ENCODE results near the gene ITPKA. TPM values are rescaled to one million over a fixed set of nuclear protein-coding genes. Genes with fewer than 3 reads are reported as not detected.

The ITPKA gene
- total RNA-seq, 1 experiment from 2014 or later = 16.2 TPM

DNA sequence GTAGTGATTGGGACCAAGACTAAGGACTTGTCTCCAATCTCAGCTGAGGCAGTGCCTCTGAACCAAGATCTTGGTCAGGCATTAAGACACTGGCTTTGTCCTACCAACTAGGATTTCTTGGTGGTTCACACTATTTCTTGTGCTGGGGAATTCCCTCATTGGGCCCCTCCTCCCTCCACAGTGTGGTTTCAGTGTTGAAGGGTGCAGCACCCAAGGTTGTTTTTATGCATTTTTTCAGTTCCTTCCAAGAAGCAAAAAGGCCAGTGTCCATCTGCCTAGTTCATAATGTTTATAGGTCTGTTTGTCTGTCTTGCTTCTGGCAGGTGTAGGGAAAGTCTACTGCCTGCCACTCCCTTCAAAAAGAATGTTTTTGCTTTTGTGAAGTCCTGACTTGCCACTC is 10.6 kb upstream of the ITPKA start:
- Histone ChIP-seq H3K4me3 (ENCODE audit: low read depth, low read length) (no peak overlapping the region), H3K4me1 (peaks cover 14% of the 10 kb centered on the region), H3K36me3 (ENCODE audit: control insufficient read depth, insufficient read depth, low read length) (no peaks in the 10 kb centered on the region; the same call in none of the 2 replicates), H3K9me3 (no peaks in the 10 kb centered on the region), H3K27me3 (replicated peaks; ENCODE audit: control insufficient read depth, insufficient read depth, low read length) (no peaks in the 10 kb centered on the region)
- peaks cover 49% of the 10 kb centered on the region for H3K36me3 Mint-ChIP-seq (ENCODE audit: insufficient read depth, unreplicated experiment)
- no peaks in the 10 kb centered on the region for H3K27me3 Mint-ChIP-seq (ENCODE audit: insufficient read depth, unreplicated experiment)
- no peak overlapping the region for H3K27ac Mint-ChIP-seq (ENCODE audit: unreplicated experiment)
- no TSS peak for BruUV-seq (replicated peaks)
- intact Hi-C loops (cut with micrococcal nuclease; ENCODE audit: unreplicated experiment) = no loop called here
- no peak for DNase-seq
- no peak overlapping the region for H3K4me3 Mint-ChIP-seq (ENCODE audit: unreplicated experiment)
- ChIA-PET POLR2A (interaction anchor here (0.6 kb wide), 1 partner anchor 677 kb away, joined by 4 read pairs; no protein-coding TSS in a partner anchor), CTCF (no interaction called here)
- TF ChIP-seq, protein P1, sequence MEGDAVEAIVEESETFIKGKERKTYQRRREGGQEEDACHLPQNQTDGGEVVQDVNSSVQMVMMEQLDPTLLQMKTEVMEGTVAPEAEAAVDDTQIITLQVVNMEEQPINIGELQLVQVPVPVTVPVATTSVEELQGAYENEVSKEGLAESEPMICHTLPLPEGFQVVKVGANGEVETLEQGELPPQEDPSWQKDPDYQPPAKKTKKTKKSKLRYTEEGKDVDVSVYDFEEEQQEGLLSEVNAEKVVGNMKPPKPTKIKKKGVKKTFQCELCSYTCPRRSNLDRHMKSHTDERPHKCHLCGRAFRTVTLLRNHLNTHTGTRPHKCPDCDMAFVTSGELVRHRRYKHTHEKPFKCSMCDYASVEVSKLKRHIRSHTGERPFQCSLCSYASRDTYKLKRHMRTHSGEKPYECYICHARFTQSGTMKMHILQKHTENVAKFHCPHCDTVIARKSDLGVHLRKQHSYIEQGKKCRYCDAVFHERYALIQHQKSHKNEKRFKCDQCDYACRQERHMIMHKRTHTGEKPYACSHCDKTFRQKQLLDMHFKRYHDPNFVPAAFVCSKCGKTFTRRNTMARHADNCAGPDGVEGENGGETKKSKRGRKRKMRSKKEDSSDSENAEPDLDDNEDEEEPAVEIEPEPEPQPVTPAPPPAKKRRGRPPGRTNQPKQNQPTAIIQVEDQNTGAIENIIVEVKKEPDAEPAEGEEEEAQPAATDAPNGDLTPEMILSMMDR (IDR thresholded peaks at IDR 0.05; ENCODE audit: insufficient read depth in 1 of 2, low read depth in 1 of 2, low read length in 1 of 2, severe bottlenecking in 1 of 2, unreplicated experiment in 1 of 2) = no peak
- no peaks in the 10 kb centered on the region for H3K4me1 Mint-ChIP-seq (ENCODE audit: low read depth, unreplicated experiment)
- no peaks in the 10 kb centered on the region for H3K9me3 Mint-ChIP-seq (ENCODE audit: unreplicated experiment)

DNA sequence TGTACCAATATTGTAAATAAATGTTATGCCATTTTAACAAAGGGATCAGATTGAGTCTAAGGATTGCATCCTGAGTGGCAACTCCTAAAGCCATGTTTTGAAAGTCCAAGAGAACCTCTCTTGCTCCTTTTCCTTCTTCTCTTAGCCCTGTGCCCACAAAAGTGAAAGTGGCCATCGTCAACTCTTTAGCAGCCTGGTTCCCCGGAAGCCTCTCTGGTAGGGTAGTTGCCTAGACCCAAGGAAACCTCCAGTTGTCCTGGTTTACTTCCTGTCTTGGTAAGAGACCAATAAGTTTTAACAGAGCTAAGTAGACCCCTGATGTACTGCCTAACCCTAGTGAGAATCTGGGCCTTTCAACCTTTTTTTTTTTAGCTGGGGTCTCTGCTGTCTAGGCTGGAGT is 10.2 kb upstream of the ITPKA start:
- H3K9me3 ChIP-seq = no peaks in the 10 kb centered on the region
- no peak overlapping the region for H3K4me3 ChIP-seq (ENCODE audit: low read depth, low read length)
- TF ChIP-seq, protein P1 (IDR thresholded peaks at IDR 0.05; ENCODE audit: insufficient read depth in 1 of 2, low read depth in 1 of 2, low read length in 1 of 2, severe bottlenecking in 1 of 2, unreplicated experiment in 1 of 2) = no peak
- ChIA-PET CTCF (no interaction called here), POLR2A (no interaction called here)
- Mint-ChIP-seq H3K27me3 (ENCODE audit: insufficient read depth, unreplicated experiment) (no peaks in the 10 kb centered on the region), H3K36me3 (ENCODE audit: insufficient read depth, unreplicated experiment) (peaks cover 47% of the 10 kb centered on the region), H3K27ac (ENCODE audit: unreplicated experiment) (no peak overlapping the region), H3K4me3 (ENCODE audit: unreplicated experiment) (no peak overlapping the region), H3K9me3 (ENCODE audit: unreplicated experiment) (no peaks in the 10 kb centered on the region), H3K4me1 (ENCODE audit: low read depth, unreplicated experiment) (no peaks in the 10 kb centered on the region)
- peaks cover 14% of the 10 kb centered on the region for H3K4me1 ChIP-seq
- H3K36me3 ChIP-seq (ENCODE audit: control insufficient read depth, insufficient read depth, low read length) = no peaks in the 10 kb centered on the region; the same call in none of the 2 replicates
- intact Hi-C loops (cut with micrococcal nuclease; ENCODE audit: unreplicated experiment) = no loop called here
- DNase-seq = no peak
- no peaks in the 10 kb centered on the region for H3K27me3 ChIP-seq (replicated peaks; ENCODE audit: control insufficient read depth, insufficient read depth, low read length)
- no TSS peak for BruUV-seq (replicated peaks)

DNA sequence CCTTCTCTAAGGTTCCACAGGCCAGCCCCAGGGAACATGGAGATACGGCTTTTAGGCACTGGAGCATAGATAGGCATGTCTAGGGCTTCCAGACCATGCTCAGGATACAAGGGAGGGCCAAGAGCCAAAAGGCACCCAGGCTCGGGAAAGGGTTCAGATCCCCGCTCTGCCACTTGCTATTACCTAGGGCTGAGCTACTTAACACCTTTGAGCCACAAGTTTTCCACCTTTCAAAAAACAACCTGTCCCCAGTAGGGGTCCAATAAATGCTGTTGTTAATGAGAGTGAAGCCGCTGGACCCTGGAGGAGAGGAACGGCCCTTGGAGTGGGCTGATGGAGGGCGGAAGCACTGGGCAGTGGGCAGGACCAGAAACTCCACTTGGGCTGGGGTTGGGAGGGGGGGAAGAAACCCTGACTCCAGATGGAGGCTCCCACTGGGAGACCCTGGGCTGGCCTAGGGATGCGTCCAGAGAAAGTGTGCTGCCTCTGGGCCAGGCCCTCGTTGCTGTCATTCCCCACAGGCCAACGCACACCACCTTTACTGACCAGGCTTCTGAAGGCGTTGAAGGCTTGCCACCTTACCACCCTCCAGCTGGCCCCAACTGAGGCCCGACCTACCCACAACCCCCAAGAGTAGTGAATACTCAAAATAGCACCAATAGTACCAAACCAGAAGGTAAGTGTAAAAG is 8.6 kb upstream of the ITPKA start:
- H3K9me3 ChIP-seq = no peaks in the 10 kb centered on the region
- H3K27me3 ChIP-seq (replicated peaks; ENCODE audit: control insufficient read depth, insufficient read depth, low read length) = no peaks in the 10 kb centered on the region
- Mint-ChIP-seq H3K4me3 (ENCODE audit: unreplicated experiment) (no peak overlapping the region), H3K27ac (ENCODE audit: unreplicated experiment) (no peak overlapping the region), H3K4me1 (ENCODE audit: low read depth, unreplicated experiment) (no peaks in the 10 kb centered on the region), H3K27me3 (ENCODE audit: insufficient read depth, unreplicated experiment) (no peaks in the 10 kb centered on the region), H3K36me3 (ENCODE audit: insufficient read depth, unreplicated experiment) (peaks cover 32% of the 10 kb centered on the region), H3K9me3 (ENCODE audit: unreplicated experiment) (no peaks in the 10 kb centered on the region)
- DNase-seq = no peak
- intact Hi-C loops (cut with micrococcal nuclease; ENCODE audit: unreplicated experiment) = no loop called here
- TF ChIP-seq, protein P1 (IDR thresholded peaks at IDR 0.05; ENCODE audit: insufficient read depth in 1 of 2, low read depth in 1 of 2, low read length in 1 of 2, severe bottlenecking in 1 of 2, unreplicated experiment in 1 of 2) = no peak
- no TSS peak for BruUV-seq (replicated peaks)
- H3K36me3 ChIP-seq (ENCODE audit: control insufficient read depth, insufficient read depth, low read length) = no peaks in the 10 kb centered on the region; the same call in 1 of the 2 replicates
- ChIA-PET POLR2A (no interaction called here), CTCF (no interaction called here)
- H3K4me1 ChIP-seq = peaks cover 10% of the 10 kb centered on the region
- no peak overlapping the region for H3K4me3 ChIP-seq (ENCODE audit: low read depth, low read length)
